Common myeloid progenitor, CD34-positive (primary cell): ENCODE measurements around the gene ATP8B1.

Experiments used
- CTCF ChIA-PET: fragments of 350-600 bp; sonication (Branson Sonifier 250); formaldehyde crosslinking; loops from one replicate; lab custom pipeline; 2021; ENCODE audit warnings: antibody characterized with exemption; lab: Charles Lee
- POLR2A ChIA-PET: fragments of 350-600 bp; sonication (Branson Sonifier 250); formaldehyde crosslinking; loops from one replicate; lab custom pipeline; 2021; ENCODE audit warnings: antibody characterized with exemption; lab: Charles Lee
- DNase-seq, 3 donors: peaks; one replicate each; pipeline versions ENCODE4 v3.0.0 to v3.0.0-alpha.2; 2013
- H3K27ac ChIP-seq, 2 experiments: 1 replicate in 1 of 2; 2 replicates in 1 of 2; pipeline ENCODE4 v1.7.0; 2013; ENCODE audit warnings: inconsistent platforms in 2 of 2, low read length in 2 of 2, mild to moderate bottlenecking in 2 of 2, low read depth in 1 of 2, moderate library complexity in 1 of 2; ENCODE audit not compliant: severe bottlenecking in 2 of 2, insufficient read depth in 1 of 2, poor library complexity in 1 of 2
- H3K27me3 ChIP-seq, 5 experiments: replicated peaks in 2 of 5; 1 replicate in 3 of 5; 2 replicates in 2 of 5; pipeline versions ENCODE4 v1.6.1 to v1.7.0; 2013; ENCODE audit warnings: low read length in 4 of 5, mild to moderate bottlenecking in 2 of 5, moderate library complexity in 2 of 5, inconsistent platforms in 1 of 5; ENCODE audit not compliant: insufficient read depth in 5 of 5, control insufficient read depth in 4 of 5
- H3K36me3 ChIP-seq, 4 experiments: 1 replicate in 2 of 4; 2 replicates in 2 of 4; pipeline versions ENCODE4 v1.6.1 to v1.7.0; 2013; ENCODE audit warnings: low read length in 3 of 4, control low read depth in 1 of 4, mild to moderate bottlenecking in 1 of 4; ENCODE audit not compliant: control insufficient read depth in 4 of 4, insufficient read depth in 4 of 4
- H3K4me1 ChIP-seq, 4 experiments: 1 replicate in 3 of 4; 2 replicates in 1 of 4; pipeline versions ENCODE4 v1.6.1 to v1.7.1; 2013; ENCODE audit warnings: low read length in 3 of 4, mild to moderate bottlenecking in 3 of 4, control low read depth in 1 of 4, inconsistent platforms in 1 of 4, moderate library complexity in 1 of 4; ENCODE audit not compliant: control insufficient read depth in 4 of 4, insufficient read depth in 4 of 4; ENCODE audit errors: control extremely low read depth in 1 of 4
- H3K4me3 ChIP-seq, 7 experiments: 1 replicate in 4 of 7; 2 replicates in 3 of 7; pipeline versions ENCODE4 v1.5.1 to v1.7.0; 2013; ENCODE audit warnings: mild to moderate bottlenecking in 7 of 7, low read length in 6 of 7, moderate library complexity in 6 of 7, inconsistent platforms in 2 of 7, low read depth in 2 of 7, control low read depth in 1 of 7; ENCODE audit not compliant: insufficient read depth in 4 of 7, control insufficient read depth in 1 of 7; ENCODE audit errors: extremely low read depth in 1 of 7
- H3K9me3 ChIP-seq, 5 experiments: 1 replicate in 4 of 5; 2 replicates in 1 of 5; pipeline versions ENCODE4 v1.6.1 to v1.7.1; 2013; ENCODE audit warnings: low read length in 4 of 5, mild to moderate bottlenecking in 2 of 5, inconsistent platforms in 1 of 5, low read depth in 1 of 5, moderate library complexity in 1 of 5; ENCODE audit not compliant: control insufficient read depth in 4 of 5, insufficient read depth in 2 of 5; ENCODE audit errors: control extremely low read depth in 1 of 5
- WGBS: methylation state at CpG from one replicate; pipeline ENCODE4 v1.1.5; 2013; ENCODE audit not compliant: insufficient coverage; 5-methylcytosine and 5-hydroxymethylcytosine counted together

Gene ATP8B1

GRCh38 chr18:57697426-57697825, 105.7 kb downstream of the ATP8B1 start:
- DNase-seq: no peak
- no peak overlapping the region for H3K4me3 ChIP-seq
- H3K27me3 ChIP-seq: no peaks in the 10 kb centered on the region
- POLR2A ChIA-PET: no interaction called here
- 98% methylated on average over 4 of the region's 8 CpGs for WGBS
- no peaks in the 10 kb centered on the region for H3K9me3 ChIP-seq
- H3K27ac ChIP-seq: no peak overlapping the region
- CTCF ChIA-PET: no interaction called here
- H3K4me1 ChIP-seq: no peaks in the 10 kb centered on the region
- H3K36me3 ChIP-seq: peaks cover 0 to 5% (median under 1%) of the 10 kb centered on the region in 4 experiments

- WGBS: 100% methylated on average over 8 of the region's 8 CpGs
- H3K27me3 ChIP-seq: no peaks in the 10 kb centered on the region
- CTCF ChIA-PET: no interaction called here
These were observed 106.8 kb downstream of the ATP8B1 start for GRCh38 chr18:57696271-57696670.

GRCh38 chr18:57691363-57691762, 111.8 kb downstream of the ATP8B1 start:
- H3K27me3 ChIP-seq: no peaks in the 10 kb centered on the region
- peaks cover 0 to 1% (median 0%) of the 10 kb centered on the region in 5 experiments for H3K9me3 ChIP-seq
- CTCF ChIA-PET: no interaction called here
- H3K4me3 ChIP-seq: no peak overlapping the region
- DNase-seq: no peak
- peaks cover 0 to 3% (median 1%) of the 10 kb centered on the region in 4 experiments for H3K36me3 ChIP-seq
- POLR2A ChIA-PET: no interaction called here
- no peak overlapping the region for H3K27ac ChIP-seq
- no peaks in the 10 kb centered on the region for H3K4me1 ChIP-seq
- 100% methylated on average over 2 of the region's 3 CpGs for WGBS

More at GRCh38 chr18:57696271-57696670, 106.8 kb downstream of the ATP8B1 start:
- Histone ChIP-seq H3K4me3 (no peak overlapping the region), H3K4me1 (no peaks in the 10 kb centered on the region), H3K9me3 (peaks cover 0 to under 1% (median 0%) of the 10 kb centered on the region in 5 experiments), H3K27ac (no peak overlapping the region), H3K36me3 (peaks cover 0 to 5% (median under 1%) of the 10 kb centered on the region in 4 experiments)
- POLR2A ChIA-PET: interaction anchor here (0.6 kb wide), 1 partner anchor 1143 kb away, joined by 3 read pairs; no protein-coding TSS in a partner anchor
- no peak for DNase-seq

GRCh38 chr18:57687970-57688369, 115.1 kb downstream of the ATP8B1 start:
- Histone ChIP-seq H3K36me3 (peaks cover 0 to 3% (median 0%) of the 10 kb centered on the region in 4 experiments), H3K4me3 (no peak overlapping the region), H3K9me3 (peaks cover 0 to 2% (median 0%) of the 10 kb centered on the region in 5 experiments), H3K4me1 (no peaks in the 10 kb centered on the region), H3K27ac (no peak overlapping the region), H3K27me3 (no peaks in the 10 kb centered on the region)
- 100% methylated on average over 4 of the region's 8 CpGs for WGBS
- ChIA-PET CTCF (no interaction called here), POLR2A (no interaction called here)
- no peak for DNase-seq

GRCh38 chr18:57683470-57683869, 119.6 kb downstream of the ATP8B1 start:
- POLR2A ChIA-PET: no interaction called here
- H3K36me3 ChIP-seq: peaks cover 0 to 3% (median 0%) of the 10 kb centered on the region in 4 experiments
- CTCF ChIA-PET: no interaction called here

GRCh38 chr18:57677262-57678211, 125.6 kb downstream of the ATP8B1 start:
- ChIA-PET CTCF (no interaction called here), POLR2A (no interaction called here)
- H3K36me3 ChIP-seq: peaks cover 0 to 3% (median 0%) of the 10 kb centered on the region in 4 experiments
- H3K4me3 ChIP-seq: no peak overlapping the region
- no peaks in the 10 kb centered on the region for H3K4me1 ChIP-seq
- peaks cover 0 to 5% (median 0%) of the 10 kb centered on the region in 5 experiments for H3K9me3 ChIP-seq
- no peaks in the 10 kb centered on the region for H3K27me3 ChIP-seq
- H3K27ac ChIP-seq: no peak overlapping the region
- no peak for DNase-seq
- WGBS: 100% methylated on average over 3 of the region's 10 CpGs

More at GRCh38 chr18:57683470-57683869, 119.6 kb downstream of the ATP8B1 start:
- Histone ChIP-seq H3K27me3 (no peaks in the 10 kb centered on the region), H3K4me1 (no peaks in the 10 kb centered on the region), H3K4me3 (no peak overlapping the region), H3K9me3 (peaks cover 0 to 2% (median 0%) of the 10 kb centered on the region in 5 experiments), H3K27ac (no peak overlapping the region)
- DNase-seq: no peak

GRCh38 chr18:57674891-57675290, 128.2 kb downstream of the ATP8B1 start:
- WGBS: 83% methylated on average over 4 of the region's 5 CpGs
- no peak for DNase-seq
- Histone ChIP-seq H3K4me3 (no peak overlapping the region), H3K27me3 (no peaks in the 10 kb centered on the region), H3K36me3 (no peaks in the 10 kb centered on the region), H3K9me3 (peaks cover 0 to 10% (median 0%) of the 10 kb centered on the region in 5 experiments), H3K27ac (no peak overlapping the region), H3K4me1 (no peaks in the 10 kb centered on the region)
- ChIA-PET CTCF (no interaction called here), POLR2A (no interaction called here)
